Esophagus squamous epithelium (tissue), 5 donors: Measurements from ENCODE around the gene NEDD4. TPM values are rescaled to one million over a fixed set of nuclear protein-coding genes. Genes with fewer than 3 reads are reported as not detected.
"Not testable (repeated sequence)": the region's sequence is repeated elsewhere in the genome, so short reads cannot be mapped to it uniquely, and the experiment has no call there.

Experiments
- DNase-seq: peaks from one replicate; lab custom pipeline; 2025; lab: John Stamatoyannopoulos, UW
- H3K27ac ChIP-seq, 4 donors: fragments of 200-600 bp; sonication (generic); one replicate each; pipeline ENCODE4 v1.5.1; 2016 to 2019; ENCODE audit warnings: mild to moderate bottlenecking in 1 of 4
- H3K27me3 ChIP-seq, 4 donors: fragments of 200-600 bp; sonication (generic); 1 replicate in 3 of 4; 2 replicates in 1 of 4; pipeline versions ENCODE4 v1.5.1 to v1.6.0; 2017 to 2021; ENCODE audit warnings: antibody characterized with exemption in 1 of 4
- H3K36me3 ChIP-seq, 3 donors: fragments of 200-600 bp; sonication (generic); one replicate each; pipeline ENCODE4 v1.5.1; 2016 to 2019
- H3K4me1 ChIP-seq, 3 donors: fragments of 200-600 bp; sonication (generic); one replicate each; pipeline ENCODE4 v1.5.1; 2017 to 2019
- H3K4me3 ChIP-seq, 4 donors: fragments of 200-600 bp; sonication (generic); 1 replicate in 3 of 4; 2 replicates in 1 of 4; pipeline ENCODE4 v1.5.1; 2016 to 2019; ENCODE audit warnings: mild to moderate bottlenecking in 2 of 4, moderate library complexity in 1 of 4
- H3K9me3 ChIP-seq, 3 donors: fragments of 200-600 bp; sonication (generic); one replicate each; pipeline ENCODE4 v1.5.1; 2016 to 2019
- POLR2A ChIP-seq, 4 donors: fragments of 450-650 bp; IDR thresholded peaks; one replicate each; pipeline ENCODE4 v1.6.1; 2017; ENCODE audit warnings: antibody characterized with exemption in 4 of 4, mild to moderate bottlenecking in 4 of 4, moderate library complexity in 3 of 4
- WGBS, 2 donors: methylation state at CpG; one replicate each; pipeline ENCODE4 v1.1.5; 2018; 5-methylcytosine and 5-hydroxymethylcytosine counted together
- intact Hi-C: fragments of 100-400 bp; cut with DNase I; formaldehyde crosslinking; loops from one replicate; pipeline ENCODE4 v1.15.0; 2022
- total RNA-seq, 4 donors: library from RNA; depleted of rRNA; stranded (reverse); fragments of >200 nt; gene quantifications; one replicate each; pipeline ENCODE4 v1.1.0, GENCODE V29; 2016
- TF ChIP-seq, protein P1 (sequence below), 6 experiments: fragments of 450-650 bp in 4 of 6; fragments of 200-600 bp in 2 of 6; sonication (generic) in 2 of 6; IDR thresholded peaks; one replicate each; pipeline ENCODE4 v1.5.1; 2016 to 2019; ENCODE audit warnings: antibody characterized with exemption in 6 of 6, mild to moderate bottlenecking in 4 of 6, moderate library complexity in 4 of 6
- donor health status: DM: yes; HTN: yes; CAD: no.

Gene NEDD4
- total RNA-seq, 4 donors from 2014 or later, result 4.5 to 15.1 (median 11.7) TPM

DNA sequence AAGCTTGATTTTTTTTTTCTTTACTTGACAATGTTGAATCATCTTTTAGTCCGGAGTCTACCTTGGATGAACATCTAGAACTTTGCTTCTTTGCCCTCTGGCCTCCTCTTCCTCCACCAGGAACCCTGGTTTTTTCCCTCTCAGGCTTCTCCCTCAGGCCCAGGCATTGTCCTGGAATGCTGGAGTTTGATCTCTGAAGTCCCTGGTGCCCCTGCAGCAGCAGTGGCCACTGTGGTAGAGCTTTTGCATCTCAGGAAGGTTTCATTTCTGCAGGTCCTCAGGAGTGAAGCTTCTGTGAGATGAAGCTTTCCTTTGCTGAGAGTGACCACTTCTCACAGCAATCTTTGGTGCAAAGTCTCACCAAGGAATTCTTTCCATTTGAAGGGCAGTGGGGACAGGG, 39.0 kb upstream of the NEDD4 start:
- Histone ChIP-seq H3K36me3 (no peaks in the 10 kb centered on the region), H3K9me3 (no peaks in the 10 kb centered on the region), H3K4me1 (no peaks in the 10 kb centered on the region), H3K27me3 (no peaks in the 10 kb centered on the region), H3K27ac (no peak overlapping the region), H3K4me3 (no peak overlapping the region)
- 85 to 93% methylated on average over 1 of the region's 1 CpG for WGBS, 2 donors
- TF ChIP-seq POLR2A (IDR thresholded peaks at IDR 0.05), result no peak
- TF ChIP-seq, protein P1, sequence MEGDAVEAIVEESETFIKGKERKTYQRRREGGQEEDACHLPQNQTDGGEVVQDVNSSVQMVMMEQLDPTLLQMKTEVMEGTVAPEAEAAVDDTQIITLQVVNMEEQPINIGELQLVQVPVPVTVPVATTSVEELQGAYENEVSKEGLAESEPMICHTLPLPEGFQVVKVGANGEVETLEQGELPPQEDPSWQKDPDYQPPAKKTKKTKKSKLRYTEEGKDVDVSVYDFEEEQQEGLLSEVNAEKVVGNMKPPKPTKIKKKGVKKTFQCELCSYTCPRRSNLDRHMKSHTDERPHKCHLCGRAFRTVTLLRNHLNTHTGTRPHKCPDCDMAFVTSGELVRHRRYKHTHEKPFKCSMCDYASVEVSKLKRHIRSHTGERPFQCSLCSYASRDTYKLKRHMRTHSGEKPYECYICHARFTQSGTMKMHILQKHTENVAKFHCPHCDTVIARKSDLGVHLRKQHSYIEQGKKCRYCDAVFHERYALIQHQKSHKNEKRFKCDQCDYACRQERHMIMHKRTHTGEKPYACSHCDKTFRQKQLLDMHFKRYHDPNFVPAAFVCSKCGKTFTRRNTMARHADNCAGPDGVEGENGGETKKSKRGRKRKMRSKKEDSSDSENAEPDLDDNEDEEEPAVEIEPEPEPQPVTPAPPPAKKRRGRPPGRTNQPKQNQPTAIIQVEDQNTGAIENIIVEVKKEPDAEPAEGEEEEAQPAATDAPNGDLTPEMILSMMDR (IDR thresholded peaks at IDR 0.05), result no peak
- no peak for DNase-seq
- intact Hi-C loops, result no loop called here

DNA sequence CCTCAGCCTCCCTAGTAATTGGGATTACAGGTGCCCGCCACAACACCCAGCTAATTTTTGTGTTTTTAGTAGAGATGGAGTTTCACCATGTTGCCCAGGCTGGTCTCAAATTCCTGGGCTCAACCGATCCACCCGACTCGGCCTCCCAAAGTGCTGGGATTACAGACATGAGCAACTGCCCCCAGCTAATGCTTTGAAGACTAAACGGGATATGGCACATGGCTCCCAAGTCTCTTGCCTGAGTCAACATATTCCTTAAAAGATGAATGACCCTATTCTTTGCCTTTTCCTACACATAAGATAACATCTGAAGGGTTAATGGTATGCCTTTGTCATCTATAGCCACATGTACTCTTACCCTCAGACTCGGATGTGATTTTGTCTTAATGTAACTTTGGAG, 38.4 kb upstream of the NEDD4 start:
- DNase-seq, result no peak
- no peak for TF ChIP-seq POLR2A (IDR thresholded peaks at IDR 0.05)
- TF ChIP-seq, protein P1 (IDR thresholded peaks at IDR 0.05), result no peak
- Histone ChIP-seq H3K27ac (no peak overlapping the region), H3K27me3 (no peaks in the 10 kb centered on the region), H3K4me3 (no peak overlapping the region), H3K4me1 (no peaks in the 10 kb centered on the region), H3K9me3 (no peaks in the 10 kb centered on the region), H3K36me3 (no peaks in the 10 kb centered on the region)
- intact Hi-C loops, result no loop called here
- 78 to 94% methylated on average over 4 of the region's 6 CpGs for WGBS, 2 donors

DNA sequence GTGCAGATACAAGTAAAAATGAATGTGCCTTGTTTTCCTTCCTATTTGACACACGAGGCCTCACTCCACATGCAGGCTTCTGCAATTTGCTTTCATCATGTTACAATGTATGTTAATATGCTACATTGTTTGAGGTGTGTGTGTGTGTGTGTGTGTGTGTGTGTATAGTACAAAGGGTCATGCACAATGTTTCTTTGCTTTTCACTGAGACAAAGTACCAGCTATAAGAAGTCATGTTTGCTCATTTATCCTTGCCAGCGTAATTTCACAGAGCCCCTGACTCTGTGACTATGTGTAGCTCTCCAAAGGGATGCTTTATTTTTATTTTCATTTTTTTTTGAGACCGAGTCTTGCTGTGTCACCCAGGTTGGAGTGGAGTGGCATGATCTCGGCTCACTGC, 38.0 kb upstream of the NEDD4 start:
- 67 to 80% methylated on average over 4 of the region's 4 CpGs for WGBS, 2 donors
- Histone ChIP-seq H3K4me1 (no peaks in the 10 kb centered on the region), H3K36me3 (no peaks in the 10 kb centered on the region), H3K27me3 (no peaks in the 10 kb centered on the region), H3K27ac (no peak overlapping the region), H3K9me3 (no peaks in the 10 kb centered on the region), H3K4me3 (no peak overlapping the region)
- no peak for DNase-seq
- intact Hi-C loops, result no loop called here
- TF ChIP-seq, protein P1 (IDR thresholded peaks at IDR 0.05), result no peak
- no peak for TF ChIP-seq POLR2A (IDR thresholded peaks at IDR 0.05)

DNA sequence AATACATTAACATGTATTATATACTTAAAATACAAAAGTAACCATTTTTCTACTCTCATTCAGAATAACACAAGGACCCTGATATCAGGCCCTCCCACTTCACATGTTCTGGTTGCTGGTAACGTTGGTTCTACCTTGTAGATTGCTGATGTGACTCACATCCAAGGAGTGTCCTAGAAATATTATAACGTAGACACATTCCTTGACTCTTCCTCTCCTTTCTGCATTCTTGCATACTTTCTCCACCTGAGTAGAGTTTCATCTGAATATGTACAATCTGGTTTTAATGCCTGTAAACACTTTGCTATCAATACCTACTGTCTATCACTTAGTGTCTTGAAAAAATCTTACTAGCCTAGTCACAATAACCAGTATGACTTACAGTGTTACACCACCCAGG, 35.0 kb upstream of the NEDD4 start:
- no peak overlapping the region for H3K27ac ChIP-seq
- WGBS, 2 donors, result 56 to 74% methylated on average over 2 of the region's 2 CpGs
- TF ChIP-seq, protein P1 (IDR thresholded peaks at IDR 0.05), result no peak
- no peak for TF ChIP-seq POLR2A (IDR thresholded peaks at IDR 0.05)
- DNase-seq, result no peak
- H3K27me3 ChIP-seq, result no peaks in the 10 kb centered on the region
- no peaks in the 10 kb centered on the region for H3K4me1 ChIP-seq
- no peaks in the 10 kb centered on the region for H3K9me3 ChIP-seq
- H3K4me3 ChIP-seq, result no peak overlapping the region
- intact Hi-C loops, result no loop called here
- no peaks in the 10 kb centered on the region for H3K36me3 ChIP-seq

DNA sequence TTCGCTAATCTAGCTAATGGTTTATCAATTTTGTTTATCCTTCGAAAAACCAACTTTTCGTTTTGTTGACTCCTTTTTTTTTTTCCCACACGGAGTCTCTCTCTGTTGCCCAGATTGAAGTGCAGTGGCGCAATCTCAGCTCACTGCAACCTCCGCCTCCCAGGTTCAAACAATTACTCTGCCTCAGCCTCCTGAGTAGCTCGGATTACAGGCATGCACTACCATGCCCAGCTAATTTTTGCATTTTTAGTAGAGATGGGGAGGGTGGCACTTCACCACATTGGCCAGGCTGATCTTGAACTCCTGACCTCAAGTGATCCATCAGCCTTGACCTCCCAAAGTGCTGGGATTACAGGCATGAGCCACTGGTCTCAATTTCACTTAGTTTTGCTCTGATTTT, 29.7 kb upstream of the NEDD4 start:
- H3K36me3 ChIP-seq, H3K4me1 ChIP-seq, H3K27me3 ChIP-seq, H3K27ac ChIP-seq, DNase-seq, intact Hi-C loops, H3K9me3 ChIP-seq, H3K4me3 ChIP-seq: not testable (repeated sequence)
- WGBS, 2 donors, result 68 to 78% methylated on average over 6 of the region's 7 CpGs
